NCI-H1092 treated with DMSO at 0.1 percent for 48 hours (cell line): Measurements from ENCODE around the gene RB1.
A peak's percentile ranks its signal among the peaks of the same experiment; 100 is the strongest.

Experiments
- DNase-seq: peaks from one replicate; lab custom pipeline; 2025; lab: John Stamatoyannopoulos, UW

The RB1 gene

DNA sequence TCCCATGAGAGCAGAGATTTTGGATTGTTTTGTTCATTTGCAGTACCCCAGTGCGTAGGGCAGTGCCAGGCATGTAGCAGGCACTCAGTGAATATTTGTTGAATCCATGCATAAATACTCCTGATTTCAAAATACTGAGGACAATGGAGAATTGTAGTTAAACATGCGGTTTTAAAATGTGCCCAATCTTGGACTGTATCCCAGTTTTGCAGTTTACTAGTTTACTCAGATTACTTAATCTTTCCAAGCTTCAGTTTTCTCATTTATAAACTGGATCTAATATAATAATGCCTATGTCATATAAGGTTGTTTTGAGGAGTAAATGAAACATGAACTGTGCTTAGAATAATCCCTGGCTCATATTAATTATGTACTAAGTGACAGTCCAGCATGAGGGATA is 190.3 kb downstream of the RB1 start:
- DNase-seq: no peak

DNA sequence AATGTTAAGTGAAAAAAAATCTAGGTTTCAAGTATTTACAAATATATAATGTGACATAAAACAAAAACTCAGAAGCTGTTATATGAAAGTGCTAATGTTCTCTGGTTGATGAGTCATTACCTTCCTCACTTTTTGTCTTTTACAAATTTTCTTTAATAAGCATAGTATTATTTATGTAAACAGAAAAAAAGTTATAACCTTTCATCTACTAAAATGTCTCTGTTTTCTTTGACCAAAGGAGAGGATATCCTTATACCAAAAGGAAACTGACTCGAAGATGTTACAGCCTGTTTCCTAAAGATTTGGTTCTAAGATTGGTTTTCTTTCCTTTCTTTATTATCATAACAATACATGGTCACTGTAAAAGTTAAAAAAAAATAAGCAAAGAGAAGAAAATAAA is 191.3 kb downstream of the RB1 start:
- no peak for DNase-seq

DNA sequence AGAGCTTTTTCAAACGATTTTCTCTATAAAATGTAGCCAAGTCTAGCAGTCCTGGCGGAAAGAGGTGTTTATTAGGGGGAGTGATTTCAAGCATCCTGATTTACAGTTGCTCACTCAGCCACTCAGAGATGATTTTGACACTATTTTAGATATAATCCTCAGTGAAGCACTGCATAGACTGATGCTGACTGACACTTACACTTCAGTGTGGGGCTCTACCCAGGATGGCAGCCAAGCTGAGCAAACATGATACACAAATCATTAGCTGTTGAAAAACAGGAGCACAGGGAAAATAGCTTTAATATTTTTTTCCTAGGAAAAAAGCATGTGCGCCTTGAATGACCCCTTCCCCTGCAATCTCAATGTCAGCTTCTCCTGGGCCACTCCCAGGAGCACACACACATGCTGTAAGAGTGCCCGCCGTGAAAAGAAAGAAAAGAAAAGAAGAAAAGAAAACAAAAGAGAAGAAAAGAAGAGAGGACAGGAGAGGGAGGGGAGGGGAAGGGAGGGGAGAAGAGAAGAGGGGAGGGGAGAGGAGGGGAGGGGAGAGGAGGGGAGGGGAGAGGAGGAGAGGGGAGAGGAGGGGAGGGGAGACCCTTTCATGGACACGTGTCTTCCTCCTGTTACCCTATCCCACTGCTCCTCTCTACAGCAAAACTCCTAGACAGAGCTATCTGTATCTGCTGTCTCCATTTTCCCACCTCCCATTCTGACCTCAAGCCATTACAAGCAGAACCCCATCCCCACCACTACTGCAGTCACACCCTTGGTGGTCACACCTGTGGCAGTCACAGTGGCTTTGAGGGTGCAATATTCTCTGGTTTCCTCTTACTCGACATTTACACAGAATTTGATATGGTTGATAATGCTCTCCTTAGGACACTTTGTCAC is 193.0 kb downstream of the RB1 start:
- DNase-seq: no peak

DNA sequence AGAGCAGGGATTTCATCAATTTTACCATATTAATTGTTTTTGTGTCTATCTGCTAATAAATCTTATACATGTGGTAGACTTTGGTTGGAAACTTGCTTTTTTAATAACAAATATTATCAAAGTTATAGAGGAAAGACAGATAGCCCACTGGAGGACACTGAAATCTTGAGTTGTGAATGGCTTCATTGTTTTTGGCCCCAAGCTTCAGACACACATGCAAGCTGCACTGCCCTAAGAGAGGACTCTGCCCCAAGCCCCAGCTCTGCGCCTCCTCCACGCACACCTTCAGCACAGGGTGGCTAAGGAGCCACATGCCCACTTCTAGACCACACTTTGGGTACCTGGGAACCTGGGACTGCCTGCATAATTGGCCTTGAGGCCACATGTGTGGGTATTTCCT is 194.1 kb downstream of the RB1 start:
- DNase-seq: no peak

DNA sequence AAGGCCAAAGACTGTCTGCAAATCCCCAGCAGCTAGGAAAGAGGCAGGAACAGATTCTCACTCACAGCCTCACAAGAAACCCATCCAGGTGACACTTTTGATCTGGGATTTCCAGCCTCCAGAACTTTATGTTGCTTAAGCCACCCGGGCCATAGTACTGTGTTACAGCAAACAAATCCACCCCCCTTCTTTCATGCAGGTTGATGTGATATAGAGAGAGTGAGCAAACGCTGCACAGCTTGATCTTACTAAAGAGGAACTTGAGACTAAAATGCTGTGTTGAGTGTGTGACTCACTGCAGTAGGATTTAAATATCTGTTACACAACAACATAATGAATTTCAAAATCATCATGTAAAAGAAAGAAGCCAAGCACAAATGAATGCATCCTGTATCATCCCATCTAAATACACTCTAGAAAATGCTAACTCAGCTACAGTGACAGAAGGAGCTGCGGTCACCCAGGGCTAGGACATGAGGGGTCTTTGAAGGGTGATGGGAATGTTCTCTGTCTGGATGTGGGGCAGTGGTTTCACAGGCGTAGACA is 197.2 kb downstream of the RB1 start:
- DNase-seq: no peak

GRCh38 chr13:48501705-48502104 is 198.2 kb downstream of the RB1 start:
- DNase-seq: no peak

- DNase-seq: no peak
Measured at GRCh38 chr13:48502601-48503319, 199.2 kb downstream of the RB1 start.

DNA sequence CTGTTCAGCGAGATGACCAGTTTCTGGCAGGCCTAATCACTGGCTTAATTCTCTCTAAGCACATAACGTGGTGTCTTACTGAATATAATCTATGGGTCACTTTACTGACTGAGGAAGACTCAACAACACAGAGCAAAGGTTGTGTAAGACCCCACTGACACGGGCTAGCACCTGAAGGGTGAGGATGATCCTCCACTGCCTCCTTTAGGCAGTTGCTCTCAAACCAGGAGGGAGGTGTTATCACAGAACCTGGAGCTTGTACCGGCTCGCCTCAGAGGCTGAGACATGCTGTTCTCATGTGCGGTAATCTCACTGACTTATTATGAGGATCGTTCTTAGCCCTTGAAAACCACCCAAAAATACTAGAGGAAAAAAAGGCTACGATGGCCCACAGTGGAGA is 201.1 kb downstream of the RB1 start:
- DNase-seq: no peak

DNA sequence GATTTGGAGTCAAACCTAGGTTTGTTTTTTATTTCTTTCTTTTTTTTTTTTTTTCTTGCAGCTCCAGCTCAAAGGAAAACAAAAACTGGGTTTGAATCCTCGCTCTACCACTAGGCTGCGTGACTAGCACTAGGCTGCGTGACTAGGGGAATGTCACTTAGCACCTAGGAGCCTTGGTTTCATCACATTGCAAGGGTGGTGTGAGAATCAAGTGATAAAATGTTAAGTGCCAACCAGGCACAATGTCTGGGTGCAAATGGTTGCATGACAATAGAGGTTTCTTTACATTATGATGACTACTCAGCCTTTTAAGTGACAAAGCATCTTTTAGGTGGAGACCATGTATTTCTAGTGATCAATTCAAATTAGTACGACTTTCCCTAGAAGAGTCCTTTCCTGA is 201.5 kb downstream of the RB1 start:
- no peak for DNase-seq

DNA sequence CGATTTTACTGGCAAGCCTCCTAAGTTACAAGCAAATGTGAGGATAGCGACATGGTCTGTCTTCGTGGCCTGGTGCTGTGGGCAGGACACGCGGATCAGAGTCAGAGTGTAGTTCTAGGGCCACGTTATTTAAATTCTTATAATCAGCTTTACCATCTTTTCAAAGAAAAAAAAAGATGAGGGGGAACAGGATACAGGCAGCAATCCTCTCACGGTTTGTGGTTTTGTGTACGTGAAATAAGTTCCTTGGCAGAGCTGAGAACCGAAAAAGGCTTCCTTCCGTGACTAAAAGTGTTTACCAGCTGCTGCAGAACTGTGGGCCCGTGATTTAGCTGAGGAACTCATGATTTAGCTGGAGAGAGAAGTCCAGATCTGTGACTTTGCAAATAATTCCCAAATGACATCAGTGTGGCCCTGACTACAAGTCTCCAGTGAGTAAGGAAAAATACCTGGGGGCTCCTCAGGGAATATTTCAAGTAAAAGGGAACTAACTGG is 202.1 kb downstream of the RB1 start:
- peak; percentile 68 for DNase-seq

- DNase-seq: peak; percentile 84
Measured at GRCh38 chr13:48506092-48506701, 202.6 kb downstream of the RB1 start.

DNA sequence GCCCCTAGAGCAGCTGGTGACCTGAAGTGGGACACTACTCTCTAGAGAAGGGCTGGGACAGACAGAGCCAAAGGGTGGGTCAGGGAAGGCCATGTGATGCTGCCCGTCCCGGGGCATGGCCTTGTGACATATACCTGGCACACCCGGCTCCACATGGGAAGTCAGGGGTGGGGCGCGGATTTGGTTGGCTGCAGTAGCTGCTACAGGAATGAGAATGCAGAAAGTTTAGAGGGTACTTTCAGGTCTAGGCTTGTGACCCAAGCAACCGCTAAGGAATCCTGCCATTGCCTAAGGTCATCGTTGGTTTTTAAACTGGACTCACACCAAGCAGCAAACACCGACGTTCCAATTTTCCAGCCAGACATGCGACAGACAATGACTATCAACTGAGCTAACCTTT is 203.5 kb downstream of the RB1 start:
- no peak for DNase-seq

DNA sequence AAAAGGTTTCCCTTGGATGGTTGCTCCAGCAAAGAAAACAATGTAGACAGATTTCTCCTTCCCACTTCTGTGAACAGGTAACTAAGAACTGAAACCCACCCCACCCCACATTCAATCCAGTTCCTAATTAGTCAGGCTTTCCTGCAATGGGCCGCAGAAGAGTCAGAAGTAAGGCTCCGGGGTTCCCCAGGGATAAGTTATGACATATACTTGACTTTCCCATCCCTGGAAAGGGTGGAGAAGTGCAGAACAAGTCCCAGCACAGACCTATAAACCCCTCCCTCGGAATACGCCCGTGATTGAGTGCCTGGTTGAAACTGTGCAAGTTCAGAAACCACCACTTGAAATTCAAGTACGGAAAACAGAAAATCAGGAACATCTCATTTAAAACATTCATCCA is 204.5 kb downstream of the RB1 start:
- no peak for DNase-seq

DNA sequence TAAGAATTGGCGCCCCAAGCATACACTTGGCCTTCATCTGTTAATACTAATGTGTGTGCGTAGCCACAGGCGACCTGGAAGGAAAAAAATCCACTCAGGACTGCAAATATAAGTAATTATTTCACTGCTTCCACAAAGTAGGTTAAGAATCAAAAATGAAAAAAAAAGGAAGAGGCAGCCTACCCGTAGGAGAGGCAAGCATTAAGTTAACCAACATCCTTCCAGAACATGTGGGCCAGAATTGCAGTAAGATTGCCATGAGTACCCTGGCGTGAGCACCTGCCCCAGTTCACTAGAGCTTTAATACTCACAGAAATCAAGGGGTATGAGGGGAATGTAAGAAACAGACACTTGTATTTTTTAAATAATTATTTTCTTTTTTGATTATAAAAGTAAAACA is 207.1 kb downstream of the RB1 start:
- no peak for DNase-seq

DNA sequence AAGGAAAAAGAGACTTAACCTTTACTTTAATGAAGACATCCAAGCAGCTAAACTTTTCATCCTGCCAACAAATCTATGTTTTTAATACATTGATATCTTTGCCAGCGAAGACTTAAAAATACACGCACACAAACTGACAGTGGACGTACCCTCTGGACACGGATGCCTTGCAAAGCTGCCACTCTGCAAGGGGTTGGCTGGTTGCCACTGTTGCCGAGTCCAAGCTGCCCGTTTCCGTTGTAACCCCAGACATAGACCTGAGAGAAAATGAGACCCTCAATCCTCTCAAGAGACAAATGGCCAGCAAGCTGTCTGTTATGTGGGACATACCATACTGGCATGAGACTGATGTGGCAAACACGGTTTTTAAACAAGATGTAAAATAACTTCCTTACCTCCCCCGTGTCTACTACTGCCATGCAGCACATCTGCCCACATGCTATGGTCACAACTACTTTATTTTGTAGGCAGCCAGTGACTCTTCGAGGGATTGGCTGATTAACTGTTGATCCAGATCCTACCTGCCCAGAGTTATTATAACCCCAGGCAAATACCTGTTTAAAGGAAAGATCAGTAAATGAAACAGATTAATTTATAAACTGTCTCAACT is 208.2 kb downstream of the RB1 start:
- DNase-seq: peak; percentile 18

DNA sequence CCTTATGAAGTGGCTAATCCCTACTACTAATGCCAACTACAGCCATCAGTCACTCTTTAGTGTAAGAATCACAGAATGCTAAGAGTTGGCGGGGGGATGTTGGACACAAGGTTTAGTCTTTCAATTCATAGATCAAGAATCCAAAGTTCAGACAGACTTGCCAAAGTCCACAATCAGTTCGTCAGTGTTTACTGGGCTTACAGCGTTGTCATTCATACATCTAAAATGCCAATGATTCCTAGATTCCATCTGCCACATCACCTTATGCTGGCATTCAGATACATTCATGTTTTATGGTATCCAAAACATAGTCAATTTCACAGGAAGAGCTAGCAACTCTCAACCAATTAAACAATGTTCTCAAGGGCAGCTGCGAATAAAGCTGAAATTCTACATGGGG is 211.2 kb downstream of the RB1 start:
- DNase-seq: no peak

DNA sequence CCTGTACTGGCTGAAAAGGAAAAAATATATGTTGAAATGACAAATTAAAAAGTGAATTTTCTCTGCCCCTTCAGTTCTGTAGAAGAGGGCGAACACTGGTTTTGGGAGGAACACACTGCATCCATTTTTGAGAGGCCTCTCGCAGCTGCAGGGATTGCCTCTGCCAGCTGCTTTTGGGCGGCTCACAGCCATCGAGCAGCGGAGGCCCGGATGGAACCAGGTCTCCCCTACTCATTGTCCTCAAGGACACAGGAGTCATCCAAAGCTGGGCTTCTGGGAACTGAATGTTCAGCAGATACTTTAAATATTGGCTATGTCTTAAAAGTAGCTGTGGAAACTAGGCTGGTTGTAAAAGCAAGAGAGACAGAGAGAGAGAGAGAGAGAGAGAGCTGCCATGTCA is 212.2 kb downstream of the RB1 start:
- no peak for DNase-seq

GRCh38 chr13:48518083-48518482 is 214.5 kb downstream of the RB1 start:
- DNase-seq: no peak

- no peak for DNase-seq
Measured at GRCh38 chr13:48526286-48526685, 222.7 kb downstream of the RB1 start.

DNA sequence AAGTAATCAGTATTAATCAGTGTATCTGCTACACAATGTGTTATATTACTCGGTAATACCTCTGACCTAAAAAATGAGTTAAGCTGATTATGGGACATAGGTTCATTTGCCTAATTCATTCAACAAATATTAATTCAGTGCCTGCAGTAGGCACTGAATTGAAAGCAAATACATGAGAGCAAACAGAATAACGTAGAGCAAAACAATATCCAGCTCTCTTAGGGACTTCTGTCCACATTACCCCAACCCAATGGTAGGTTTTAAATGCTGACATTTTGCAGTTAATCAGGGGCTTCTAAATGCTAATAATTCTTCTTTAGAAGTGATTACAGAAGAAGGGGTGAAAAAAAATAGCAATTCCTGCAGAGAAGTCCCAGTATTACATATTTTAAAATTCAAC is 224.4 kb downstream of the RB1 start:
- no peak for DNase-seq

- no peak for DNase-seq
Measured at GRCh38 chr13:48528720-48529119, 225.2 kb downstream of the RB1 start.

DNA sequence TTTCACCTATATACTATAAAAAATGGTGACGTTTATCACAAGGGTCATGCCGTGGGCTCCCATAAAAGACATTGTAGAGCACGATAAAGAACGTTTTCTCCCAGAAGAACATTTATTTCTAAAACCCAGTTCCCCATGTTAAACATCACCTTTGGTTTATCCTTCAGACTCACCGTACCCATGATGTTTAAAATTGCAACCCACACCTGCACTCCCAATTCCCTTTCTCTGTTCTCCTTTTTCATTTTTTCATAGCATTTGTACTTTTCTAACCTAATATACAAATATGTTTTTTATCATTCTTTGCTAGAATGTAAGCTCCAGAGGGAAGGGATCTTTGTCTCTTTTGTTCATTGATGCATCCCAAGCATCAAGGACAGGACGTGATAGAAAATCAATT is 227.3 kb downstream of the RB1 start:
- DNase-seq: no peak
